ENCODE results near the gene TUBGCP6. TPM values are rescaled to one million over a fixed set of nuclear protein-coding genes. Genes with fewer than 3 reads are reported as not detected.
A peak's percentile ranks its signal among the peaks of the same experiment; 100 is the strongest.

Gene TUBGCP6
- total RNA-seq, 1 donor from 2014 or later = 103 TPM

- intact Hi-C loops (cut with micrococcal nuclease) = loop anchor here (1.0 to 2.0 kb wide), 3 partner anchors 11 to 27 kb away; partner anchors contain the start of genes SELENOO and TRABD
- CTCF ChIA-PET = no interaction called here
- H3K4me3 Mint-ChIP-seq = no peak overlapping the region
Observed at GRCh38 chr22:50173983-50174355, 70.9 kb downstream of the TUBGCP6 start.

GRCh38 chr22:50173311-50173982 is 71.4 kb downstream of the TUBGCP6 start:
- peak overlapping the region; percentile 18 for H3K27ac Mint-ChIP-seq
- no peak for DNase-seq

More at GRCh38 chr22:50173983-50174355, 70.9 kb downstream of the TUBGCP6 start:
- POLR2A ChIA-PET = interaction anchor here (0.7 to 6.6 kb wide), 4 partner anchors 9 to 168 kb away, joined by 3 to 80 read pairs (median 3); no protein-coding TSS in a partner anchor
- H3K36me3 Mint-ChIP-seq (ENCODE audit: low read depth) = no peaks in the 10 kb centered on the region
- H3K4me1 Mint-ChIP-seq = peaks cover 34% of the 10 kb centered on the region
- ATAC-seq (ENCODE audit: low read depth) = no peak
- H3K9me3 Mint-ChIP-seq = no peaks in the 10 kb centered on the region
- no peak for DNase-seq
- H3K27ac Mint-ChIP-seq = peak overlapping the region; percentile 12
- H3K27me3 Mint-ChIP-seq = peaks cover 13% of the 10 kb centered on the region
- TF ChIP-seq CTCF (IDR thresholded peaks at IDR 0.05) = no peak

GRCh38 chr22:50171965-50172421 is 72.8 kb downstream of the TUBGCP6 start:
- ATAC-seq (ENCODE audit: low read depth) (no peak), DNase-seq (no peak)
- Mint-ChIP-seq H3K27ac (no peak overlapping the region), H3K4me3 (no peak overlapping the region), H3K27me3 (peaks cover 24% of the 10 kb centered on the region), H3K9me3 (no peaks in the 10 kb centered on the region), H3K36me3 (ENCODE audit: low read depth) (no peaks in the 10 kb centered on the region), H3K4me1 (peaks cover 36% of the 10 kb centered on the region)
- intact Hi-C loops (cut with micrococcal nuclease) = loop anchor here (2.0 kb wide), 1 partner anchor 29 kb away; the partner anchor contains the start of gene SELENOO
- CTCF ChIA-PET = no interaction called here
- TF ChIP-seq CTCF (IDR thresholded peaks at IDR 0.05) = no peak
- POLR2A ChIA-PET = interaction anchor here (0.7 to 6.6 kb wide), 4 partner anchors 16 to 88 kb away, joined by 3 to 80 read pairs (median 6); no protein-coding TSS in a partner anchor

More at GRCh38 chr22:50173311-50173982, 71.4 kb downstream of the TUBGCP6 start:
- CTCF ChIA-PET = no interaction called here
- intact Hi-C loops (cut with micrococcal nuclease) = loop anchor here (1.0 to 2.0 kb wide), 3 partner anchors 12 to 27 kb away; partner anchors contain the start of genes SELENOO and TRABD
- POLR2A ChIA-PET = interaction anchor here (0.7 to 6.6 kb wide), 6 partner anchors 8 to 454 kb away, joined by 3 to 80 read pairs (median 3); no protein-coding TSS in a partner anchor
- Mint-ChIP-seq H3K36me3 (ENCODE audit: low read depth) (no peaks in the 10 kb centered on the region), H3K4me3 (no peak overlapping the region), H3K9me3 (no peaks in the 10 kb centered on the region), H3K27me3 (peaks cover 18% of the 10 kb centered on the region), H3K4me1 (peaks cover 38% of the 10 kb centered on the region)
- peak; percentile 78 for ATAC-seq (ENCODE audit: low read depth)
- TF ChIP-seq CTCF (IDR thresholded peaks at IDR 0.05) = no peak

- H3K27me3 Mint-ChIP-seq = peaks cover 23% of the 10 kb centered on the region
Observed at GRCh38 chr22:50171319-50171964, 73.4 kb downstream of the TUBGCP6 start.

More at GRCh38 chr22:50171319-50171964, 73.4 kb downstream of the TUBGCP6 start:
- Mint-ChIP-seq H3K4me3 (peak overlapping the region; percentile 64), H3K9me3 (no peaks in the 10 kb centered on the region), H3K4me1 (peaks cover 33% of the 10 kb centered on the region), H3K27ac (no peak overlapping the region), H3K36me3 (ENCODE audit: low read depth) (no peaks in the 10 kb centered on the region)
- intact Hi-C loops (cut with micrococcal nuclease) = no loop called here
- DNase-seq = no peak
- no peak for TF ChIP-seq CTCF (IDR thresholded peaks at IDR 0.05)
- ChIA-PET POLR2A (interaction anchor here (0.7 to 6.6 kb wide), 2 partner anchors 20 to 32 kb away, joined by 3 to 80 read pairs; no protein-coding TSS in a partner anchor), CTCF (interaction anchor here (1.1 kb wide), 1 partner anchor 19 kb away, joined by 3 read pairs; no protein-coding TSS in a partner anchor)
- ATAC-seq (ENCODE audit: low read depth) = no peak

Data from activated B cell treated with CpG ODN at 0.5 μM for 24 hours (primary cell).